Stimulated activated CD8-positive, alpha-beta memory T cell treated with anti-CD3 and anti-CD28 coated beads, Interleukin-4, amount 100 ng/mL, for 24 hours (primary cell): ENCODE results near the gene TMPRSS9.

Source experiments
- DNase-seq: peaks from one replicate; pipeline ENCODE4 v3.0.0-alpha.2; 2020; ENCODE audit warnings: low read depth

Gene TMPRSS9

GRCh38 chr19:2329501-2329916 is 30.6 kb upstream of the TMPRSS9 start:
- no peak for DNase-seq

GRCh38 chr19:2330255-2330631 is 29.8 kb upstream of the TMPRSS9 start:
- DNase-seq: no peak

GRCh38 chr19:2330632-2331284 is 29.3 kb upstream of the TMPRSS9 start:
- DNase-seq: no peak

- DNase-seq: no peak
Measured at GRCh38 chr19:2331601-2332246, 28.3 kb upstream of the TMPRSS9 start.

- no peak for DNase-seq
Measured at GRCh38 chr19:2332341-2333026, 27.6 kb upstream of the TMPRSS9 start.

GRCh38 chr19:2333027-2333806 is 26.8 kb upstream of the TMPRSS9 start:
- DNase-seq: no peak

- no peak for DNase-seq
Measured at GRCh38 chr19:2333807-2334211, 26.3 kb upstream of the TMPRSS9 start.

- DNase-seq: no peak
Measured at GRCh38 chr19:2334426-2334825, 25.6 kb upstream of the TMPRSS9 start.

- no peak for DNase-seq
Measured at GRCh38 chr19:2334986-2335846, 24.8 kb upstream of the TMPRSS9 start.

GRCh38 chr19:2335848-2336247 is 24.2 kb upstream of the TMPRSS9 start:
- DNase-seq: no peak

GRCh38 chr19:2336528-2337328 is 23.3 kb upstream of the TMPRSS9 start:
- no peak for DNase-seq

- no peak for DNase-seq
Measured at GRCh38 chr19:2337329-2337707, 22.7 kb upstream of the TMPRSS9 start.

GRCh38 chr19:2338055-2338615 is 21.9 kb upstream of the TMPRSS9 start:
- no peak for DNase-seq

- DNase-seq: no peak
Measured at GRCh38 chr19:2338751-2339643, 21.1 kb upstream of the TMPRSS9 start.

- no peak for DNase-seq
Measured at GRCh38 chr19:2339644-2340310, 20.3 kb upstream of the TMPRSS9 start.

- DNase-seq: no peak
Measured at GRCh38 chr19:2340496-2341243, 19.4 kb upstream of the TMPRSS9 start.

- DNase-seq: no peak
Measured at GRCh38 chr19:2341244-2341751, 18.8 kb upstream of the TMPRSS9 start.

GRCh38 chr19:2341982-2342381 is 18.1 kb upstream of the TMPRSS9 start:
- no peak for DNase-seq
